Measurements from ENCODE around the gene GRIFIN. TPM values are rescaled to one million over a fixed set of nuclear protein-coding genes. Genes with fewer than 3 reads are reported as not detected.
A peak's percentile ranks its signal among the peaks of the same experiment; 100 is the strongest.
"Not testable (repeated sequence)": the region's sequence is repeated elsewhere in the genome, so short reads cannot be mapped to it uniquely, and the experiment has no call there.

The GRIFIN gene
- polyA plus RNA-seq, 2 of the 4 experiments (the other 2 are of a cell fraction): not detected

GRCh38 chr7:2470204-2471021 is 5.8 kb downstream of the GRIFIN start:
- Histone ChIP-seq H3K4me1 (peaks cover 9% of the 10 kb centered on the region), H3K4me2 (no peak overlapping the region), H3K4me3 (no peak overlapping the region), H3K27ac (0 out of 6 replicates have a peak overlapping the region, but pooled peaks of 1 of the 2 experiments have one; percentile 11), H3K9me3 (no peaks in the 10 kb centered on the region)
- DNase-seq (ENCODE audit: low read depth in 1 of 2, low spot score in 1 of 2): no peak
- no peak for ATAC-seq
- FAIRE-seq: no peak
- TF ChIP-seq KDM1A (IDR thresholded peaks at IDR 0.05; ENCODE audit: low read depth): peak; percentile 76; the same call in 1 of the 2 replicates
- TF ChIP-seq ATOH8 (CRISPR knock-in tag; IDR thresholded peaks at IDR 0.05; ENCODE audit: low read depth): no peak
- TF ChIP-seq MAZ (IDR thresholded peaks at IDR 0.05; ENCODE audit: borderline replicate concordance, low read depth, low read length): no peak
- TF ChIP-seq RAD21 (conservative IDR thresholded peaks at IDR 0.05 in 1 of 2, IDR thresholded peaks at IDR 0.05 in 1 of 2): no peak
- TF ChIP-seq HEYL (CRISPR knock-in tag; IDR thresholded peaks at IDR 0.05): no peak
- no peak for TF ChIP-seq MAFK (IDR thresholded peaks at IDR 0.05; ENCODE audit: partially characterized antibody)
- peak; percentile 85 for TF ChIP-seq ZFP36 (IDR thresholded peaks at IDR 0.05; ENCODE audit: borderline replicate concordance, partially characterized antibody)
- peak; percentile 60; the same call in 1 of the 2 replicates for TF ChIP-seq HDAC2 (IDR thresholded peaks at IDR 0.05)
- TF ChIP-seq CHD2 (IDR thresholded peaks at IDR 0.05; ENCODE audit: low read length, partially characterized antibody): no peak
- TF ChIP-seq ZNF302 (CRISPR knock-in tag; IDR thresholded peaks at IDR 0.05): no peak
- no peak for TF ChIP-seq BCL3 (IDR thresholded peaks at IDR 0.05)
- ChIA-PET CTCF (interaction anchor here (0.7 to 14.8 kb wide), 22 partner anchors 8 to 977 kb away, joined by 3 to 275 read pairs (median 5); partner anchors contain the start of genes GRIFIN and IQCE), POLR2A (no interaction called here)
- 79% methylated on average over 19 of the region's 19 CpGs for WGBS (ENCODE audit: missing lambda C conversion rate)

DNA sequence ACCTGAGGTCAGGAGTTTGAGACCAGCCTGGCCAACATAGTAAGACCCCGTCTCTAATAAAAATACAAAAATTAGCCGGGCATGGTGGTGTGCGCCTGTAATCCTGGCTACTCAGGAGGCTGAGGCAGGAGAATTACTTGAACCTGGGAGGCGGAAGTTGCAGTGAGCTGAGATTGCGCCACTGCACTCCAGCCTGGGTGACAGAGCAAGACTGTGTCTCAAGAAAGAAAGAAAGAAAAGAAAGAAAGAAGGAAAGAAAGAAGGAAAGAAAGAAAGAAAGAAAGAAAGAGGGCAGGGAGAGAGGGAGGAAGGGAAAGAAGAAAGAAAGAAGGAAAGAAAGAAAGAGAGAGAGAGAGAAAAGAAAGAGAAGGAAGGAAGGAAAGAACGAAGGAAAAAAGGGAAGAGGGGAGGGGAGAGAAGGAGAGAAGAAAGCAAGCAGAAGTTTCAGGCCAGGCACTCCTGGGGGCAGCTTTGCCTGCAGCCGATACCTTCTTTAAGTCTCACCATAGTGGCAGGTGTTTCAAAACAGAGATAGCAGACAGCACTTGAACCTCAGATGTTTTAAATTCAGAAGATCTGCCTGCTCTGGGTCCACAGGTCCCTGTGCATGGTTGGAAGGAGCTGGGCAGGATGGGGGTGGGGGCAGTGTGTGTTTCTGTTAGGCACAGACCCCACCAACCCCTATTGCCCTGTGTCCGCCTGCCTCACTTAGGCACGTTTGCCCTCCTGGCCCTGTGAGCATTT is 6.6 kb downstream of the GRIFIN start:
- not testable (repeated sequence) for H3K27ac ChIP-seq; H3K4me2 ChIP-seq; H3K9me3 ChIP-seq; ATAC-seq; H3K4me1 ChIP-seq; H3K4me3 ChIP-seq; DNase-seq (ENCODE audit: low read depth in 1 of 2, low spot score in 1 of 2); FAIRE-seq
- 79% methylated on average over 9 of the region's 9 CpGs for WGBS (ENCODE audit: missing lambda C conversion rate)
- POLR2A ChIA-PET: interaction anchor here (1.2 to 1.3 kb wide), 2 partner anchors 17 to 18 kb away, joined by 3 to 5 read pairs; no protein-coding TSS in a partner anchor
- CTCF ChIA-PET: interaction anchor here (0.6 to 14.8 kb wide), 41 partner anchors 9 to 976 kb away, joined by 3 to 275 read pairs (median 4); partner anchors contain the start of genes GRIFIN and IQCE

GRCh38 chr7:2468227-2468626 is 8.0 kb downstream of the GRIFIN start:
- DNase-seq (ENCODE audit: low read depth in 1 of 2, low spot score in 1 of 2) (no peak), FAIRE-seq (no peak), ATAC-seq (no peak)
- TF ChIP-seq NPAS2 (CRISPR knock-in tag; IDR thresholded peaks at IDR 0.05; ENCODE audit: borderline replicate concordance) (no peak), RNF2 (IDR thresholded peaks at IDR 0.05; ENCODE audit: borderline replicate concordance, low read depth) (no peak), SMC3 (IDR thresholded peaks at IDR 0.05) (no peak), CTCF (IDR thresholded peaks at IDR 0.05) (no peak), FOXS1 (CRISPR knock-in tag; IDR thresholded peaks at IDR 0.05) (no peak), EHF (CRISPR knock-in tag; IDR thresholded peaks at IDR 0.05) (no peak)
- TF ChIP-seq, protein P1, sequence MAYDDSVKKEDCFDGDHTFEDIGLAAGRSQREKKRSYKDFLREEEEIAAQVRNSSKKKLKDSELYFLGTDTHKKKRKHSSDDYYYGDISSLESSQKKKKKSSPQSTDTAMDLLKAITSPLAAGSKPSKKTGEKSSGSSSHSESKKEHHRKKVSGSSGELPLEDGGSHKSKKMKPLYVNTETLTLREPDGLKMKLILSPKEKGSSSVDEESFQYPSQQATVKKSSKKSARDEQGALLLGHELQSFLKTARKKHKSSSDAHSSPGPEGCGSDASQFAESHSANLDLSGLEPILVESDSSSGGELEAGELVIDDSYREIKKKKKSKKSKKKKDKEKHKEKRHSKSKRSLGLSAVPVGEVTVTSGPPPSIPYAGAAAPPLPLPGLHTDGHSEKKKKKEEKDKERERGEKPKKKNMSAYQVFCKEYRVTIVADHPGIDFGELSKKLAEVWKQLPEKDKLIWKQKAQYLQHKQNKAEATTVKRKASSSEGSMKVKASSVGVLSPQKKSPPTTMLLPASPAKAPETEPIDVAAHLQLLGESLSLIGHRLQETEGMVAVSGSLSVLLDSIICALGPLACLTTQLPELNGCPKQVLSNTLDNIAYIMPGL (CRISPR knock-in tag; IDR thresholded peaks at IDR 0.05; ENCODE audit: borderline replicate concordance): no peak
- H3K9me3 ChIP-seq: no peaks in the 10 kb centered on the region
- no peak overlapping the region for H3K27ac ChIP-seq
- CTCF ChIA-PET: interaction anchor here (0.6 to 14.8 kb wide), 48 partner anchors 11 to 887 kb away, joined by 3 to 275 read pairs (median 4); partner anchors contain the start of genes GRIFIN and IQCE
- WGBS (ENCODE audit: missing lambda C conversion rate): 55% methylated on average over 3 of the region's 7 CpGs
- POLR2A ChIA-PET: interaction anchor here (0.5 to 1.3 kb wide), 3 partner anchors 16 to 68 kb away, joined by 3 to 5 read pairs (median 4); no protein-coding TSS in a partner anchor
- peaks cover 9% of the 10 kb centered on the region for H3K4me1 ChIP-seq
- no peak overlapping the region for H3K4me2 ChIP-seq
- no peak overlapping the region for H3K4me3 ChIP-seq

Data from A549 (cell line).